Measurements from ENCODE around the gene SLC38A8. TPM values are rescaled to one million over a fixed set of nuclear protein-coding genes. Genes with fewer than 3 reads are reported as not detected.
A peak's percentile ranks its signal among the peaks of the same experiment; 100 is the strongest.

The SLC38A8 gene
- total RNA-seq, 1 donor from 2014 or later = 0.78 TPM

DNA sequence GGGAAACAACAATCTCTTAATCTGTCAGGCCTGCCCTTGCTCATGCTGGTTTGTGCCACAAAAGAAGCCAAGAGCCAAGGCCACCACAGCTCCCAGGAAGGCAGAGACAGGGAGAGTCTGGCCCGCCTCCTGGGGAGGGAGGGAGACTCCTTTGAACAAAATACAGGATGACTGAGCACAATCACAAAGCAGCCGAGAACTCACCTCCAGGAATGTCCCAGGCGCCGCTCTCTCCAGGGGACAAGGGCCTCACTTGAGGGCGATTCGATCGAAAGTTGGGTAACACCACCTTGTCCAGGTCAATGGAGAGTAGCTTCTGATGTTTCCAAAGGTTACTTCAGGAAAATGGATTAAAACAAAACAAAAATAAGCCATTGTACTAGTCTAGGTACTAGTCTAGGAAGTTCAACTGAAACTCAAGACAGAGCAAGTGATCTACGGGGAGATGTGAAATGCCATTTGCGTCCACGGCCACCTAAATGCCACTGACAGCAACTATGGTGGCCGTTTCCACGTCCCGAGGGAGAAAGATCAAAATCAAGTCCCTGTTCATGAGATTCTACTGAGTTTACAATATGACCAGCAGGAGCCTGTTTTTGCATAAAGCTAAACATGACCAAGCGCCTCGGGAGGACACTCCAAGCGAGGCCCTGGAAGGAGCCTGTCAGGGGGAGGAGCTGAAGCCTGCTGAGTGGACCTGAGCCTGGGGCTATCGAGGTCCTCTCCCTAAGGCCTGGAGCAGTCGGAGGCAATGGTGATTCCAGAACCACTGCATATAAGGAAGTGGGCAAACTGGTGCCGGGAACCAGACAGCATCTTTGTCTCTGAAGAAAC, 13.4 kb upstream of the SLC38A8 start:
- no peak for DNase-seq
- intact Hi-C loops (cut with DNase I) = no loop called here
- ATAC-seq (ENCODE audit: poor library complexity) = peak; percentile 16

DNA sequence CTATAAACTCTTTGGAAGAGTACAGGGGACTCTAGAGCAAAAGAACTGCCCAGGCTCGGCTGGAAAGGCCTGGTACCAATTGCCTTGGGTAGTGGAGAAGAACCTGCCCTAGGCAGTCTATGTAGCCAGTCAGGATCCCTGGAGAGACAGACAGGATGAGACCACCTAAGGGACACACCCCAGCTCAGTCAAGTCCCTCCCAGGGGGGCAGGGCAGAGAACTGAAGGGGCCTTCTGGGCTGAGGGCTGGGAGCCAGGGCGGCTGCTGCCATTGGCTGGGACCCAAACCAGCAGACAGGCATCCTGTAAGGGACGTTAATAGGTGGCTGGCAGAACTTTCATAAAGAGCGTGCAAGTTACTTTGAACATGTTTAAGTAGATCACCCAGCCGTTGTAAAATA, 12.8 kb upstream of the SLC38A8 start:
- ATAC-seq (ENCODE audit: poor library complexity) = peak; percentile 73
- intact Hi-C loops (cut with DNase I) = no loop called here
- DNase-seq = peak; percentile 67

DNA sequence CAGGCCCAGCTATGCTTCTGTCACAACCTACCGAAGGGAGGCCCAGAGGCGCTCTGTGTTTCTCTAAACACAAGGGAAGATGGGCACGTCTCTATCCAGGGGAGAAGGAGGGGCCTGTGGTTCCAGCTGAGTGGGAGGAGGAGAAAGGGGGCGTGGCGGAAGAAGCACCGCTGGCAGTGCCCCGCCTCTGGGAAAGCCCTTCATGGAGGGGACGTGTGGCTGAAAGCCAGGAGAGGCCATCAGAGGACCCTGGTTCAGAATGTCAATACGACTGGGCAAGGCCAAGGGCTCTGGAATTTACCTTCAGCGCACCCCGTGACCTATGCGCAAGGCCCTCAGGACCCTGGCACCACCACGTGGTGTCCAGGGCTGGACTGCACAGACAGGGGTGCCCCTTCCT, 12.3 kb upstream of the SLC38A8 start:
- intact Hi-C loops (cut with DNase I) = no loop called here

DNA sequence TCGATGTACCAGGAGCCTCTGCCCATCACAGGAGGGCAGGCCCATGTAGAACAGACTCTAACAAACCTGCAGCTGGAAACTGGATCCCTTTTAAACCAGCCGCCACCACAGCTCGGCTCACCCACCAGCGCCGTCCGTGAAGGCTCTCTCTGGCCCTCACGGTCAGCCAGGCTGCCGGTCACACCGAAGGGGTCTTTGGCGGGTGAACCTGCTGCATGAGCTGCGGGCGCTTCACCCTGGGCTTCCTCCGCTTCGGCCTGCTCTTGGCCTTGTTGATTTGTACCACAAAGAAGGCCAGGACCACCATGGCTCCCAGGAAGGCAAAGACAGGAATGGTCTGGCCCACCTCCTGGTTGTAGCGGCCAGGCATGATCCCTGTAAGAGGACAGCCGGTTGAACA, 11.7 kb upstream of the SLC38A8 start:
- intact Hi-C loops (cut with DNase I) = no loop called here
- DNase-seq (no peak), ATAC-seq (ENCODE audit: poor library complexity) (no peak)

More for the DNA sequence above, 12.3 kb upstream of the SLC38A8 start:
- no peak for DNase-seq
- no peak for ATAC-seq (ENCODE audit: poor library complexity)

DNA sequence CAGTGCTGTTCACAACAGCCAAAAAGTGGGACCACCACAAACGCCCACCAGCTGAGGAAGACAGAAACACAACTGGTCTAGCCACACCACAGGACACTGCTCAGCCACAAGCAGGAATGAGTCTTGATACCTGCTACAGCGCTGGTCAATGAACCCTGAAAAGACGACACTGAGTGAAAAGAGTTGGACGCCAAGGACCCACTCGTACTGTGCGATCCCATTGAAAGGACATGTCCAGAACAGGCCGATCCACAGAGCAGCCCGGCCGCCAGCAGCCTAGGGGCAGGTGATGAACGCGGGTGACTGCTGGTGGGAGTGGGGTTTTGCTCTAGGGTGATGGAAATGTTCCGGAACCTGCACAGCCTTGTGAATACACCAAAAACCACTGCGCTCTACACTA, 10.6 kb upstream of the SLC38A8 start:
- intact Hi-C loops (cut with DNase I) = no loop called here
- DNase-seq = no peak
- no peak for ATAC-seq (ENCODE audit: poor library complexity)

DNA sequence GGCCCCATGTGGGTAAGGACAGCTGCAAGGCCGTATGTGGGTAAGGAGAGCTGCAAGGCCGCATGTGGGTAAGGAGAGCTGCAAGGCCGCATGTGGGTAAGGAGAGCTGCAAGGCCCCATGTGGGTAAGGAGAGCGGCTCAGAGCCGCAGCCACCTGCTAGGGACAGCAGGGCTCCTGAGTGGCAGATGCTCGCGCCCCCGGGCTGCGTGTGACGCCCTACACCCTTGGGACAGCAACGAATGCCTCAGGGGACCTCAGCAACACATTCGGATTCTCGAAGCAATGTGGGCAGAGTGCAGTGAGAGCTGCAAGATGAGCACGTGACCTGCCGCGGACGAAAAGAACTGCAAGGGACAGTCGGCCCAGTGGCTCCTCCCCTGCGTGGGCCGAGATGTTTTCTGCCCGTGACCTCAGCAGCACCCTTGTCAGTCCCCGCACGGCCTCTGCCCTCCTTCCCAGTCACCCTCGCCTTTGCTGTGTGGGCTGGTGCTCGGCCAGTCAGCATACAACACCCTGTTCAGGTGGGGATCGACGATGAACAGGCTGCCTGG, 9.6 kb upstream of the SLC38A8 start:
- intact Hi-C loops (cut with DNase I) = no loop called here
- ATAC-seq (ENCODE audit: poor library complexity) = peak; percentile 44
- DNase-seq = peak; percentile 67

DNA sequence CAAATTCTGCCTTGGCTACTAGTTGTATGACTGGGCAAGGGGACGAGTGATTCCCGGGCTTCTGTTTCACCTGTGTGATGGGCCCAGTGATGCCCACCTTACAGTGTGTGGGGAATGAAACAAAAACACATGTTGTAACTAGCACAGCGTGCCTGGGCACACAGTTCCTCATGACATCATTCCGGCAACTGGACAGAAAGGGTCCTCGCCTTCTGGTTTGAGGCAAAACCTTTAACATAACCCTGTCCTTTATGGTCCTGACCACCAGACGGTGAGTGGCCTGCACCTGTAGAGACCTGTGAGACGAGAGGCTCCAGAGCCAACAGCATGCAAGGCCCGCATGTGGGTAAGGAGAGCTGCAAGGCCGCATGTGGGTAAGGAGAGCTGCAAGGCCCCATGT, 7.7 kb upstream of the SLC38A8 start:
- DNase-seq = no peak

DNA sequence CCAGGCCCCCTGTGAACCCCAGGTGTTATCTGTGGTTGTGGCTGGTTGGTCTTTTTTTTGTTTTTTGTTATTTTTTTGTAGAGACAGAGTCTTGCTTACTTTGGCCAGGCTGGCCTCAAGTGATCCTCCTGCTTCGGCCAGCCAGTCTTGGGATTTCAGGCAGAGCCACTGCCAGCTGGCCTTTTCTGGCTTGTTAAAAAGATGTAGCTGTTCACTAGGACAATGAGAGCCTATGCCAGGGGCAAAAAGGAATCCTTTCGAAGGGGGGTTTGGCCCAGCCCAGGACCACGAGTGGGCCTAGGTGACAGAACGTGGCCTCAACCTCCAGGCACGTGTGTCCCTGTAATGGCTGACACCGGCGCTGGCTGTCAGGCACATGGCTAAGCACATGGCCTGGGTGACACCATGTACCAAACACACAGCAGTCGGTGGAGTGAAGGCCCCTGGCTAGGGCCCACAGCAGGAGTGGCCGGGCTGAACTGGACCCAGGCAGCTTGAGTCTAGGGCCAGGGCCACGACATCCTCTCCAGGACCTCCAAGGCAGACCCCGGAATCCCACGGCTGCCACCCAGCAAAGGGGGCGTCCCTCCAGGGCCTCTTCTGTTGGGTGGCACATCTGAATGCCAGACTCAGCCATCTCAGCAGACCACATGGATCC, 6.9 kb upstream of the SLC38A8 start:
- DNase-seq = no peak
- ATAC-seq (ENCODE audit: poor library complexity) = peak; percentile 18
- intact Hi-C loops (cut with DNase I) = no loop called here

More for the DNA sequence above, 7.7 kb upstream of the SLC38A8 start:
- ATAC-seq (ENCODE audit: poor library complexity) = no peak
- intact Hi-C loops (cut with DNase I) = no loop called here

DNA sequence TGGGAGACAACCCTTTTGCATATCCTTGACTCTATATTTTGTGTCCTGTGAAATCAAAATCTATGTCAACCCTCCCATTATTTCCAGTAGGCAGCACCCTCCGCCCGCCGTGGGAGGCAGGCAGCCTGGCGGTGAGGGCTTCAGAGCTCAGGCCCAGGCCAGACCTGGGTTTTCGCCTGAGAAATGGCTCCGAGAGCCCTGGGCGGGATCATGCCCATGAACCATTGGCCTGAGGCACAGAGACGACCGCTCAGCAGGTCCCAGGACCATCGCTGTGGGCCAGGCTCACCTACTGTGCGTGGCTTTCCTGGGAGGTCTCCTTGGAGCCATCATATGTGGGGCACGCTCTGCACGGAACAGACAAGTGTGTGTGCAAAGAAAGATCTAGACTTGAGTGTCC, 6.3 kb upstream of the SLC38A8 start:
- intact Hi-C loops (cut with DNase I) = no loop called here
- no peak for DNase-seq
- no peak for ATAC-seq (ENCODE audit: poor library complexity)

DNA sequence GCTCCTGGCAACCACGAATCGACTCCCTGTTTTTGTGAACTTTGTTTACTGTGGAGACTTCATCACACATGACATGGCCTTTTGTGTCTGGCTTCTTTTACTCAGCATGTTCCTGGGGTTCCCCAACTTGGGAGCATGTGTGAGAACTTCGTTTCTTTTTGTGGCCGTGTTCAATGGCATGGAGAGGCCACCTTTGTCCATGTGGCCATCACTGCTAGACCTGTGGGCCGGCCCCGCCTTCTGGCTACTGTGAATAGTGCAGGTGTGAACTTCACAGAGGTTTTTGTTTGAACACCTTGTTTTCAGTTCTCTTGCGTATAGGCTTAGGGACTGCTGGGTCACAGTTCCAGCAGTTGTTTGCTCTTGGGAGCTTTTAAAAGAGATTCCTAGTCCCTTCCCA, 5.7 kb upstream of the SLC38A8 start:
- ATAC-seq (ENCODE audit: poor library complexity) = no peak
- intact Hi-C loops (cut with DNase I) = no loop called here
- peak; percentile 40 for DNase-seq

DNA sequence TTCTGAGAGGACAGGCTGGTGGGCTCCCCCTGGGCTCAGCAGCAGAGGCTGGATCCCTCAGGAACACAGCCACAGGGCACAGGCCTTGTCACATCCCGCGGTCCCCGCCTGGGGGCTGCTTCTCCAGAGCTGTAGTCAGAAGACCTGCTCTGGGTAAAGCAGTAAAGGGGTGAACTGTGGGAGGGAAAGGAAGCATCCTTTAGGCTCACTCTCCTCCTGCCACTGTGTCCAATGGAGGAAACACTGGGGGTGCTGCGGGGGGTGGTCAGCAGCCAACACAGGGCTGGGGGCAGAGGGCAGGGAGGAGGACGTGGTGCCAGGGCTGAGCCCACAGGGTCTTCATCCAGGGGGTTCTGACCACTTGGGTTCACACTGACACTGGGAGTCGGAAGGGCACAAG, 5.0 kb upstream of the SLC38A8 start:
- intact Hi-C loops (cut with DNase I) = no loop called here
- ATAC-seq (ENCODE audit: poor library complexity) (no peak), DNase-seq (peak; percentile 33)

DNA sequence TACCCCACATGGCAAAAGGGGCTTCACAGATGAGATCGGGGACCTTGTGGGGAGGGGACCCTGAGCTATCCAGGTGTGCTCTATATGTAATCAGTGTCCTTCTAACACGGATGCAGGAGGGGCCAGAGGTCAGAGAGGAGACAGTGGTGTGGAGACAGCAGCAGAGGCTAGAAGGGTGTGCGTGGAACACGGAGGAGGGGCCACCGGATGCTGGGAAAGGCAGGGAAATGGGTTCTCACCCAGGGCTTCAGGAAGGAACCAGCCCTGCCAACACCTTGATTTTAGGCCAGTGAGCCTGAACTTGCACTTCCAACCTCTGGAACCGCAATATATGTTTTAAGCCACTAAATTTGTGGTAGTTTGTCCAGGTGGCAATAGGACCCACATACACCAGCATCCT, 4.6 kb upstream of the SLC38A8 start:
- intact Hi-C loops (cut with DNase I) = no loop called here
- peak; percentile 10 for DNase-seq
- ATAC-seq (ENCODE audit: poor library complexity) = no peak

DNA sequence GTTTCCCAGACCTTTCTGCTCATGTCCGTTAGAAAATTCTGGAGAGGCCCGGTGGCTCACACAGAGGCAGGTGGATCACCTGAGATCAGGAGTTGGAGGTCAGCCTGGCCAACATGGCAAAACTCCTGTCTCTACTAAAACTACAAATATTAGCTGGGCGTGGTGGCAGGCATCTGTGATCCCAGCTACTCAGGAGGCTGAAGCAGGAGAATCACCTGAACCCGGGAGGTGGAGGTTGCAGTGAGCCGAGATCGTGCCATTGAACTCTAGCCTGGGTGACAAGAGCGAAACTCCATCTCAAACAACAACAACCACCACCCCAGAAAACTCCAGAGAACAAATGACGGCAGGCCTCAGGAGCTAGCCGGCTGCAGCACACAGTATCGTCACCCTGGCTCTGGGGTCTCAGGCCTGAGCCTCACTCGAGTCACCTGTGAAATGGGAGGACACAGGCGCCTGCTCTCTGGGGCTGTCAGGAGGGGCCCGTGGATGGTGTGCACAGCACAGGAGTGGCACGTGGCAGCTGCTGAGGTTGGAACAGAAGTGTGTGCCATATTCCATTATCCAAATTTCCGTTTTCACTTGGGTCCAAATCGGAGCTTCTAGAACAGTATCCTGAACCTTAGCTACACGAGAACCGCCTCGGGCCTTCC, 3.3 kb upstream of the SLC38A8 start:
- intact Hi-C loops (cut with DNase I) = no loop called here
- ATAC-seq (ENCODE audit: poor library complexity) (no peak), DNase-seq (no peak)

DNA sequence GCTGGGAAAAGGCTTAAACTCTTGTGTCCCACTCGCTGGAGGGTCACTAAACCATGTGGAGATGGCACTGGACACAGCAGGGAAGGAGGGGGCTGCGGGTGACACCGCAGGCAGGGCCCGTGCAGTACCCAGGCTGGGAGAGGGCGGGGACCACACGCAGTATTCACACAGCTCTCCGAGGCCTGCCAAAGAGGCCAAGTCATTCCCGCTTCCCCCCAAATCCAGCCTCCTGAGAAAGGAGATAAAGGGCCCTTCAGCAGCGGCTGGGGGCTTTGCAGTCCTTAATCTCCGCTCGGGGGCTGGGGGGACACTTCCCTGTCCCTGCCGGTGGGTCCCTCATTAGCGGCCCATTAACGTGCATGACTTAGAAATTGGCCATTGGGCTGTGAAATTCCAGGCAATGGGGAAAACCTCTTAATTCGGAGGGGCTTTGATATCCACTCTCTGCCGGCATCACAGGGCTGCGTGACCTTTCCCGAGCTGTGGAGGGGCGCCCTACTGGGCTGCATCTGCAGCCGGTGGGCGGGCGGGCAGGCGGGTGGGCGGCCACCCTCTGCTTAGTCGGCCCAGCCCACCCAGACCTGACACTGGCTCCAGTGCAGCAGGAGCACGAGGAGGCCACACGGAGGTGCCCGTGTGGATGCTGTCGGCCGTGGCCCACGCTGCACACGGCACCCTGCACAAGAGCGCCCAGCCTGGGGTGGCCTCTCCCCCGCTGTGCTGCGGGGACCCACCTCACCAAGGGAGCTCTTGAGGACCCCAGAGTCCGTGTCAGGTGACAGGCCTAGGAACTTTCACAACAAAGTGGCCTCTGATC, 2.6 kb upstream of the SLC38A8 start:
- ATAC-seq (ENCODE audit: poor library complexity) = no peak
- intact Hi-C loops (cut with DNase I) = no loop called here

DNA sequence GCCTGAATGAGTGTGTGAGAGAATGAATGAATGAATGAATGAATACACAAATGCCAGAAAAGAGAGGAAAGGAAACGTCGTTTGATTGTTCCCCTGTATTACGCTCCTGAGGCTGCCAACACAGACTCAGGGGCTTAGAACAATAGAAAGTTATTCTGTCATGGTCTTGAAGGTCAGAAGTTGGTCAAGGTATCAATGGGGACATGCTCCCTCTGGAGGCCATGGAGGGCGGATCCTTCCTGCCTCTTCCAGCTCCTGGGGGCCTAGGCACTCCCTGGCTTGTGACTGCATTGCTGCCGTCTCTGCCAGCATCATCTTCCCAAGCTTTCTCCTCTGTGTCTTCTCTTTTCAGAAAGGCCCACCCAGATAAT, 1.5 kb upstream of the SLC38A8 start:
- intact Hi-C loops (cut with DNase I) = no loop called here
- ATAC-seq (ENCODE audit: poor library complexity) (no peak), DNase-seq (no peak)

More for the DNA sequence above, 2.6 kb upstream of the SLC38A8 start:
- no peak for DNase-seq

DNA sequence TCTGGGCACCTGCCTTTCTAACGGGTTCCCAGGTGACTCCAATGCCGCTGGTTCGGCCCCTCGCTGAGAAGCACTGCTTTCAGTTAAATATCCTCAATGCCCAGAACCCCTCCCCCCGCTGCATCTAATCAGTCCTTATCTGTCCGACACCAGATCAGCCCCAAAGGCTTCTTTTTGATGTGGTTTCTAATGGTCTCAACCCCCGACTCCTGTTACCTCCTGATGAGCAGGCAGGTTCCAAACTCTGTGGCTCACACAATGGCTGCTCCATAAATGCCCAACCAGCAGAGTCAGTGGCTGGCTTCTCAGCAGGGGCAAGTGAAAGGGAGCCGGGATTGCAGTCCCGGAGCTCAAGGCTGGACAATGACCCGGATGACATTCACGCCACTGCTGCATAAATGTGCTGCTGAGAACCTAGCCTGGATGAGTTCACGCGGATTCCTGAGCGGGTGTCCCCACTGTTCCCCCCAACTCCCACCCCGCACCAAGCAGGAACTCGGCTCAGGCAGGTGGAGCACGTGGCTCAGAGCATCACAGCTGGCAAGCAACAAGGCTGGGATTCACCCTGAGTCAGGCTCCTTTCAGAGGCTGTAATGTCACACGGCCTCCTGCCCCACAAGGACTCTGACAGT, 1.0 kb upstream of the SLC38A8 start:
- ATAC-seq (ENCODE audit: poor library complexity) (peak; percentile 30), DNase-seq (no peak)
- intact Hi-C loops (cut with DNase I) = no loop called here

DNA sequence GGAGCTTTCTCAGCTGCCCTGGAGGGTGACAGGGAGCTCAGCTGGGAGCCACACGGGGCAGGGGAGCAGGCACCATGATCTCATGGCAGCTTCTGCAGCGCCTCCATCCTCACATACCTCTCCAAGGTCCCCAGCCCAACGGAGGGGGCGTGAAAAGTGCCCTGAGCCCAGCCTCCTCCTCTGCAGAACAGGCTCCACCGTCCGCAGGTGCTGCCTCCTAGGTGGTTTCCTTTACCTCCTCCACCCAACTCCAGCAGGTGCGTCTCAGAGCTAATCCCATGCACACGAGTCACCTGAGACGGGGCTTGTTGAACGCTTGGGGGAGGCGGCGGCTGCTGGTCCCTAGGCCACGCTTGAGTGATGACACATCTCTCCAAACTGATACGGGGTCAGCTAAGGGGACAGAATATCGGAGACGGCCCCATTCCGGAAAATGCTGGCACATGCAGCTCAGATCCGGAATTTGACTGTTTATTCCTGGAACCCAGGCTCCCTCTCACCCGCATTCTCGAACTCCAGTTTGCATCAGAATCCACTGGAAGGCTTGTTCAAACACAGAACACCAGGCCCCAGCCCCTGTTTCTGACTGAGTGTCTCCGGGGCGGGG, 387 bp upstream of the SLC38A8 start:
- ATAC-seq (ENCODE audit: poor library complexity) (peak; percentile 45), DNase-seq (peak; percentile 14)
- intact Hi-C loops (cut with DNase I) = no loop called here

DNA sequence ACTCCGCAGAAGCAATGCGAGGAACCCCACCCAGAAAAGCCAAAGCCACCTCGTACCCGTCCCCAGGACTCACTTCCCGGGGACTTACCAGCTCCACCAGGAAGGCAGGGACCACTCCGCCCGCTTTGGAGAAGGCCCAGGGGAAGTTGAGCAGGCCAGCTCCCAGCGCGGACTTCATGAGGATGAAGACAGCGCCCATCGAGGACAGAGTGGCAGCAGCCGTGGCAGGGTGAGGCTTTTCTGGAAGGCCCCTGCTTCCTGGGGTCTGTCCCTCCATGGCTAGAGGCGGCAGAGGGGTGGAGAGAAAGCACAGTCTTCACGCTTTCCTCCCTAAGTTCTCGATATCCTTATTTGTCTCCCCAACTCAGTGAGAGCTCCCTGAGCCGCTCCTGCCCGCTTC, 714 bp downstream of the SLC38A8 start:
- no peak for ATAC-seq (ENCODE audit: poor library complexity)
- DNase-seq = peak; percentile 30
- intact Hi-C loops (cut with DNase I) = no loop called here

All from Right ventricle myocardium superior (tissue), 1 donor.